Neural cell (in vitro differentiated cells): ENCODE measurements around the gene TRABD2B. TPM values are rescaled to one million over a fixed set of nuclear protein-coding genes. Genes with fewer than 3 reads are reported as not detected.

ENCODE experiments used
- H2AFZ ChIP-seq: fragments of 200-600, 300-800 bp; sonication (generic), shearing (Covaris generic); 2 replicates; pipeline ENCODE4 v1.6.0; 2014; ENCODE audit warnings: low read depth, mild to moderate bottlenecking, antibody characterized with exemption, low read length, moderate library complexity
- H3F3A ChIP-seq: fragments of 200-600 bp; shearing (Covaris generic); 2 replicates; pipeline ENCODE4 v1.6.1; 2016; ENCODE audit warnings: mild to moderate bottlenecking, moderate library complexity, mixed read lengths, antibody characterized with exemption, low read length; ENCODE audit not compliant: insufficient read depth, poor library complexity, severe bottlenecking
- H3K27ac ChIP-seq: fragments of 200-600, 300-800 bp; sonication (generic), shearing (Covaris generic); 2 replicates; pipeline ENCODE4 v1.5.1; 2014; ENCODE audit warnings: mild to moderate bottlenecking, low read length, moderate library complexity
- H3K27me3 ChIP-seq: fragments of 300-800, 200-600 bp; sonication (generic), shearing (Covaris generic); 2 replicates; pipeline ENCODE4 v1.6.0; 2014; ENCODE audit warnings: mild to moderate bottlenecking, low read depth, low read length, moderate library complexity; ENCODE audit not compliant: insufficient read depth
- H3K36me3 ChIP-seq: fragments of 300-800, 200-600 bp; sonication (generic), shearing (Covaris generic); 2 replicates; pipeline ENCODE4 v1.5.1; 2014; ENCODE audit warnings: mild to moderate bottlenecking, antibody characterized with exemption, low read length, moderate library complexity; ENCODE audit not compliant: insufficient read depth
- H3K4me2 ChIP-seq: fragments of 300-800, 200-600 bp; sonication (generic), shearing (Covaris generic); 2 replicates; pipeline ENCODE4 v1.6.0; 2014; ENCODE audit warnings: mild to moderate bottlenecking, low read length
- H3K4me3 ChIP-seq: fragments of 300-800, 200-600 bp; sonication (generic), shearing (Covaris generic); 2 replicates; pipeline ENCODE4 v1.5.1; 2014; ENCODE audit warnings: mild to moderate bottlenecking, low read length, moderate library complexity
- H3K79me2 ChIP-seq: fragments of 200-600 bp; shearing (Covaris generic); replicated peaks from 2 replicates; pipeline ENCODE4 v1.6.0; 2014; ENCODE audit warnings: mild to moderate bottlenecking, low read length, moderate library complexity; ENCODE audit not compliant: insufficient read depth
- H3K9ac ChIP-seq: fragments of 300-800, 200-600 bp; sonication (generic), shearing (Covaris generic); 2 replicates; pipeline ENCODE4 v1.6.1; 2016; ENCODE audit warnings: mild to moderate bottlenecking, low read length, mixed read lengths
- H3K9me2 ChIP-seq: fragments of 200-600 bp; shearing (Covaris generic); 2 replicates; pipeline ENCODE4 v1.6.1; 2016; ENCODE audit warnings: mild to moderate bottlenecking, low read length, mixed read lengths; ENCODE audit not compliant: insufficient read depth
- H3K9me3 ChIP-seq: fragments of 200-600, 300-800 bp; sonication (generic), shearing (Covaris generic); 2 replicates; pipeline ENCODE4 v1.6.1; 2016; ENCODE audit warnings: mild to moderate bottlenecking, mixed run types, low read length, moderate library complexity, mixed read lengths
- H4K20me1 ChIP-seq: fragments of 200-600 bp; shearing (Covaris generic); 2 replicates; pipeline ENCODE4 v1.6.1; 2016; ENCODE audit warnings: mild to moderate bottlenecking, mixed run types; ENCODE audit not compliant: insufficient read depth
- EP300 ChIP-seq: fragments of 450-650 bp; conservative IDR thresholded peaks from 2 replicates; pipeline ENCODE4 v1.6.1; 2014; ENCODE audit warnings: antibody characterized with exemption, mild to moderate bottlenecking, moderate library complexity; ENCODE audit not compliant: poor library complexity, severe bottlenecking
- EZH2 ChIP-seq: fragments of 200-600, 300-800 bp; shearing (Covaris generic), sonication (generic); IDR thresholded peaks from 2 replicates; pipeline ENCODE4 v1.6.1; 2014; ENCODE audit warnings: antibody characterized with exemption, low read length, borderline replicate concordance, mild to moderate bottlenecking; ENCODE audit not compliant: insufficient read depth, poor library complexity, severe bottlenecking
- MXI1 ChIP-seq: fragments of 450-650 bp; conservative IDR thresholded peaks from 2 replicates; pipeline ENCODE4 v1.6.1; 2014; ENCODE audit warnings: antibody characterized with exemption, mild to moderate bottlenecking; ENCODE audit not compliant: poor library complexity, severe bottlenecking
- POLR2AphosphoS5 ChIP-seq: IDR thresholded peaks from 2 replicates; pipeline ENCODE4 v1.6.1; 2012
- RAD21 ChIP-seq: fragments of 450-650 bp; conservative IDR thresholded peaks from 2 replicates; pipeline ENCODE4 v1.6.1; 2014; ENCODE audit warnings: antibody characterized with exemption, mild to moderate bottlenecking, moderate library complexity
- SMC3 ChIP-seq: fragments of 450-650 bp; conservative IDR thresholded peaks from 2 replicates; pipeline ENCODE4 v1.6.1; 2014; ENCODE audit warnings: antibody characterized with exemption, mild to moderate bottlenecking, moderate library complexity; ENCODE audit not compliant: poor library complexity
- TAF1 ChIP-seq: IDR thresholded peaks from 2 replicates; pipeline ENCODE4 v1.6.1; 2012; ENCODE audit warnings: low read depth
- polyA plus RNA-seq: library from polyadenylated mRNA; depleted of rRNA; stranded (reverse); fragments of >200 nt; gene quantifications from 2 replicates; pipeline ENCODE4 v1.2.3, GENCODE V29; 2014
- TF ChIP-seq, protein P1 (sequence below): IDR thresholded peaks from 2 replicates; pipeline ENCODE4 v1.6.1; 2012; ENCODE audit warnings: borderline replicate concordance
- TF ChIP-seq, protein P2 (sequence below): fragments of 450-650 bp; IDR thresholded peaks from 2 replicates; pipeline ENCODE4 v1.5.1; 2014; ENCODE audit warnings: antibody characterized with exemption, mild to moderate bottlenecking, moderate library complexity; ENCODE audit not compliant: poor library complexity, severe bottlenecking

TRABD2B gene
- polyA plus RNA-seq, 1 donor from 2014 or later = 0.02 TPM

- no peak overlapping the region for H3K4me2 ChIP-seq
These were observed 124.3 kb downstream of the TRABD2B start for GRCh38 chr1:47872886-47873285.

GRCh38 chr1:47871799-47872353, 125.3 kb downstream of the TRABD2B start:
- H3F3A ChIP-seq = no peaks in the 10 kb centered on the region
- no peak for TF ChIP-seq RAD21
- no peak for TF ChIP-seq MXI1
- TF ChIP-seq TAF1 = no peak
- TF ChIP-seq, protein P1, sequence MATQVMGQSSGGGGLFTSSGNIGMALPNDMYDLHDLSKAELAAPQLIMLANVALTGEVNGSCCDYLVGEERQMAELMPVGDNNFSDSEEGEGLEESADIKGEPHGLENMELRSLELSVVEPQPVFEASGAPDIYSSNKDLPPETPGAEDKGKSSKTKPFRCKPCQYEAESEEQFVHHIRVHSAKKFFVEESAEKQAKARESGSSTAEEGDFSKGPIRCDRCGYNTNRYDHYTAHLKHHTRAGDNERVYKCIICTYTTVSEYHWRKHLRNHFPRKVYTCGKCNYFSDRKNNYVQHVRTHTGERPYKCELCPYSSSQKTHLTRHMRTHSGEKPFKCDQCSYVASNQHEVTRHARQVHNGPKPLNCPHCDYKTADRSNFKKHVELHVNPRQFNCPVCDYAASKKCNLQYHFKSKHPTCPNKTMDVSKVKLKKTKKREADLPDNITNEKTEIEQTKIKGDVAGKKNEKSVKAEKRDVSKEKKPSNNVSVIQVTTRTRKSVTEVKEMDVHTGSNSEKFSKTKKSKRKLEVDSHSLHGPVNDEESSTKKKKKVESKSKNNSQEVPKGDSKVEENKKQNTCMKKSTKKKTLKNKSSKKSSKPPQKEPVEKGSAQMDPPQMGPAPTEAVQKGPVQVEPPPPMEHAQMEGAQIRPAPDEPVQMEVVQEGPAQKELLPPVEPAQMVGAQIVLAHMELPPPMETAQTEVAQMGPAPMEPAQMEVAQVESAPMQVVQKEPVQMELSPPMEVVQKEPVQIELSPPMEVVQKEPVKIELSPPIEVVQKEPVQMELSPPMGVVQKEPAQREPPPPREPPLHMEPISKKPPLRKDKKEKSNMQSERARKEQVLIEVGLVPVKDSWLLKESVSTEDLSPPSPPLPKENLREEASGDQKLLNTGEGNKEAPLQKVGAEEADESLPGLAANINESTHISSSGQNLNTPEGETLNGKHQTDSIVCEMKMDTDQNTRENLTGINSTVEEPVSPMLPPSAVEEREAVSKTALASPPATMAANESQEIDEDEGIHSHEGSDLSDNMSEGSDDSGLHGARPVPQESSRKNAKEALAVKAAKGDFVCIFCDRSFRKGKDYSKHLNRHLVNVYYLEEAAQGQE = no peak
- no peak for TF ChIP-seq EZH2
- no peak for TF ChIP-seq EP300
- no peak for TF ChIP-seq SMC3
- TF ChIP-seq, protein P2, sequence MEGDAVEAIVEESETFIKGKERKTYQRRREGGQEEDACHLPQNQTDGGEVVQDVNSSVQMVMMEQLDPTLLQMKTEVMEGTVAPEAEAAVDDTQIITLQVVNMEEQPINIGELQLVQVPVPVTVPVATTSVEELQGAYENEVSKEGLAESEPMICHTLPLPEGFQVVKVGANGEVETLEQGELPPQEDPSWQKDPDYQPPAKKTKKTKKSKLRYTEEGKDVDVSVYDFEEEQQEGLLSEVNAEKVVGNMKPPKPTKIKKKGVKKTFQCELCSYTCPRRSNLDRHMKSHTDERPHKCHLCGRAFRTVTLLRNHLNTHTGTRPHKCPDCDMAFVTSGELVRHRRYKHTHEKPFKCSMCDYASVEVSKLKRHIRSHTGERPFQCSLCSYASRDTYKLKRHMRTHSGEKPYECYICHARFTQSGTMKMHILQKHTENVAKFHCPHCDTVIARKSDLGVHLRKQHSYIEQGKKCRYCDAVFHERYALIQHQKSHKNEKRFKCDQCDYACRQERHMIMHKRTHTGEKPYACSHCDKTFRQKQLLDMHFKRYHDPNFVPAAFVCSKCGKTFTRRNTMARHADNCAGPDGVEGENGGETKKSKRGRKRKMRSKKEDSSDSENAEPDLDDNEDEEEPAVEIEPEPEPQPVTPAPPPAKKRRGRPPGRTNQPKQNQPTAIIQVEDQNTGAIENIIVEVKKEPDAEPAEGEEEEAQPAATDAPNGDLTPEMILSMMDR = no peak
- no peak for TF ChIP-seq POLR2AphosphoS5
- H3K27ac ChIP-seq = no peak overlapping the region
- no peaks in the 10 kb centered on the region for H3K9me3 ChIP-seq
- H3K9me2 ChIP-seq = no peaks in the 10 kb centered on the region
- no peak overlapping the region for H3K9ac ChIP-seq
- H3K79me2 ChIP-seq = no peaks in the 10 kb centered on the region
- H3K27me3 ChIP-seq = no peaks in the 10 kb centered on the region
- H3K36me3 ChIP-seq = no peaks in the 10 kb centered on the region
- no peak overlapping the region for H3K4me2 ChIP-seq
- no peak overlapping the region for H2AFZ ChIP-seq
- H3K4me3 ChIP-seq = no peak overlapping the region
- H4K20me1 ChIP-seq = no peaks in the 10 kb centered on the region

More at GRCh38 chr1:47872886-47873285, 124.3 kb downstream of the TRABD2B start:
- Histone ChIP-seq H3K79me2 (no peaks in the 10 kb centered on the region), H3K9ac (no peak overlapping the region), H2AFZ (no peak overlapping the region), H3K4me3 (no peak overlapping the region), H3K9me2 (no peaks in the 10 kb centered on the region), H3F3A (no peaks in the 10 kb centered on the region), H3K9me3 (no peaks in the 10 kb centered on the region), H4K20me1 (no peaks in the 10 kb centered on the region), H3K27me3 (no peaks in the 10 kb centered on the region), H3K36me3 (no peaks in the 10 kb centered on the region), H3K27ac (no peak overlapping the region)
- TF ChIP-seq, protein P2 = no peak
- TF ChIP-seq RAD21 (no peak), TAF1 (no peak), MXI1 (no peak), EZH2 (no peak), POLR2AphosphoS5 (no peak), SMC3 (no peak), EP300 (no peak)
- TF ChIP-seq, protein P1 = no peak
